Urothelium cell line (cell line): ENCODE data around the gene MMP8.
A peak's percentile ranks its signal among the peaks of the same experiment; 100 is the strongest.
"Not testable (repeated sequence)": the region's sequence is repeated elsewhere in the genome, so short reads cannot be mapped to it uniquely, and the experiment has no call there.

Source experiments
- DNase-seq: peaks from one replicate; pipeline ENCODE4 v3.0.0; 2011; ENCODE audit warnings: low spot score, mixed read lengths
- FAIRE-seq: peaks from 2 replicates; lab custom pipeline; 2011; peaks lifted over from hg19 to GRCh38; lab: Jason Lieb, UNC

Gene MMP8, protein sequence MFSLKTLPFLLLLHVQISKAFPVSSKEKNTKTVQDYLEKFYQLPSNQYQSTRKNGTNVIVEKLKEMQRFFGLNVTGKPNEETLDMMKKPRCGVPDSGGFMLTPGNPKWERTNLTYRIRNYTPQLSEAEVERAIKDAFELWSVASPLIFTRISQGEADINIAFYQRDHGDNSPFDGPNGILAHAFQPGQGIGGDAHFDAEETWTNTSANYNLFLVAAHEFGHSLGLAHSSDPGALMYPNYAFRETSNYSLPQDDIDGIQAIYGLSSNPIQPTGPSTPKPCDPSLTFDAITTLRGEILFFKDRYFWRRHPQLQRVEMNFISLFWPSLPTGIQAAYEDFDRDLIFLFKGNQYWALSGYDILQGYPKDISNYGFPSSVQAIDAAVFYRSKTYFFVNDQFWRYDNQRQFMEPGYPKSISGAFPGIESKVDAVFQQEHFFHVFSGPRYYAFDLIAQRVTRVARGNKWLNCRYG

DNA sequence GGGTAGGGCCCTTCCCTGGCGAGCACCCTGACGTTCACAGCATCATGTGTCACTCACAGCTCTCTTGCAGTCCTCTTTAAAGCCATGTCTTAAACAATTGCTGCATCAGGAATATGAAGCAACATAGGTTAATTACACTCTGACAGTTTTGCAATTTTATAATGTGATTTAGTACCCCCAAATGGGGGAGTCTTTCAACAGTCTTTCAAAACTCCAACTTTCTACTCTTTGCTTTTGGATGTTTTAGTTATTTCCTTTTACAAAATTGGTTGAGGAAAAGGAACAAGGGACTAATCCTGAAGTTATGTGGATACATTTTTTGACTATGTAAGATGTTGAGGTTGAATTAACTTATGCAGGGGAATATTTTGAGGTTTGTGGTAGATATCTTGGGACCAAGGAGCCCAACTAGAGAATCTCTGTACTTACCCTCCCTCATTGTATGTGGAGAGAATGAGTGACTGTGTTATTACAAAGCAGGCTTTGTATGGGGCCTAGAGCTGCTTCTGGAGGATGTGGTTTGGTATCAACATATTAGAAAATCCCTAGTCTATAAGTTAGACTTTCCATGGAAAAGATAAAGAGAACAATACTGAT, at the start of gene MMP8:
Gene MMP8 (minus strand): TSS at position 51 of the 597 bp plus-strand sequence. CDS start 99 bp downstream, outside the sequence.
- DNase-seq (no peak), FAIRE-seq (no peak)

DNA sequence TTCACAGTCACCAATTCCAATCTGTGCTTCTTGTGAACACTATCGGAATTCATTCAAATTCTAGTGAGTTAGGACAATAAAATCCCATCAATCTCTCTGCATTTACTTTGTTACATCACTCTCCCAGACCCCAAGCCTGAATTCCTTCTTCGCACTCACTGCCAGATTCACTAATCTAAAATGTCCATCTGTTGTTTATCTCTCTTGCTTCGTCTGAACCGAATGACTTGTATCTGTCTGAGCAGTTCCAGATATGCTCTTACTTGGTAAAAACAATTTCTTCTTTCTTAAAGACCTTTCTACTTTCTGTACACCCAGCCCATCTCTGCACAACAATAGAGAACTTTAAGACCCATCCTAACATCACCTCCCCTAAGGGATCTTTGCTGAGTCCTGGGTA, 48.6 kb upstream of the MMP8 start:
- DNase-seq (no peak), FAIRE-seq (no peak)

DNA sequence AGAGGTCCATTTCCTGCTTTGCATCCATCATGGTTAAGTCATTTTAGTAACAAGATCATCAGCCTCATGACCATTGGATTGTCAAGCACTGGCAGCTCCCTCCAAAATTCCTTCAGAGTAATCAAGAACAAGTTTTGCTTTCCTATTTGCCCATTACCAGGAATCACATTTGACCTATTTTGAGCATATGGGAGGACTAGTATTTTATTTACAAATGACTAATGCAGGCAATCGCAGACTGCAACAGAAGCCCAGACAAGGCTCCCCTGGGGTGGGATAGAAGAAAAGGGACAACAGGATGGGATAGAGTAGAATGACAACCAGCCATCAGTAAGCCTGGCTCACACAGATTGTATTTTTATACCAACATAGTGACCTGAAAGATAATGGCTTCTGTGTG, 46.6 kb upstream of the MMP8 start:
- DNase-seq (no peak), FAIRE-seq (no peak)

DNA sequence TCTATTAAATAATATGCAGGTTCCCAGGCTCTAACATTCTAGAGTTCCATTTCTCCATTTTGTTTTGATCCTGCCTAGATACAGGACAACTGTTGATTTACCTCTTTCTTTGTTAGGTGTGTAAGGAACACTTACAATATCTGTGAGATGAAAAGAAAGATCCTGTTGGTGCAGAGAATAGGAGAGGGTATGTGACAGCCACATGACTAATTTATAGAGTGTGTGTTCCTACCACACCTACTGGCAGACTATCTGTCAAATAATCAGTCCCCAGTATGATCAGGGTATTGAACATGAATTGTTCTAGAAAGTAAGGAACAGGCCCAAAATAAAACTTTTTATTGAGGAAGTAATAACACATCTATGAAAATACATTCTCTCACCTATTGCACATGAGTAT, 45.4 kb upstream of the MMP8 start:
- FAIRE-seq, result no peak

DNA sequence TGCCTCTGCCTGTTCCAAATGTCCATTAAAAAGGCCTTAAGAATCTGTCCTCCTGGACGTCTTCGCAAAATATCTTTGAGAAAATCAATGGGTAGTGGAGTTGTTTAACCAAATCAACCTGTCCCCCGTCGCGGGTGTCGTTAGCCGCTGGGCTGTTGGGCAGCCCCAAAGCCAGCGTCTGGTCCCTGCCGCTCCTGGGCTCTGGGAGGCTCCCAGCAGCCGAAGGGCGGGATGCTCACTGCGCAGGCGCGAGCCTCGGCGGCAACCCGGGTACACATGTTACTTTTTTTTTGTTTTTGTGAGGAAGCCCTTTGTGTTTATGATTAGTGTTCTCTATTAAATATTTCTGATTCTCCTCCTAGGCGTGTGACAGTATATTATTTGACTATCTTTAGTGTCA, 43.0 kb upstream of the MMP8 start:
- DNase-seq (no peak), FAIRE-seq (no peak)

More for the DNA sequence above, 45.4 kb upstream of the MMP8 start:
- DNase-seq, result no peak

- FAIRE-seq (no peak), DNase-seq (no peak)
Observed at GRCh38 chr11:102763440-102763839, 38.7 kb upstream of the MMP8 start.

DNA sequence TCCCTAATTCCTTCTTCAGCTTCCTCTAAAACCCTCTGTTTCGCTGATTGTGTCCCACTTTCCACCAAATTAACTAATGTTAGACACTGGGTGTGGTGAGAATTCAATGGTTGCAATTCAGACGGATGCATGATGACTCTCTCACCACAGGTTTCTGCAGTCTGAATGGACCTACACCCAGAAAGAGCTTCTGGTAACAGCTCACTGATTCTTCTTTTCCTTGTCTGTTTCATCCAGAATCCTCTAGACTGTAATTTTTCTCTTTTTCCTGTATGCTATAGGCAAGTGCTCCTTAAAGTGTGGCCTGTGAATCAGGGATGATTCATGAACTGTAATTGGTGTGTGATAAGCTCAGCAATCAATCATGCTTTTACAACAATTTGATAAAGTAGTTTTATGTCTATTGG, 37.6 kb upstream of the MMP8 start:
- FAIRE-seq (peak; percentile 32), DNase-seq (no peak)

GRCh38 chr11:102761646-102762238, 37.0 kb upstream of the MMP8 start:
- DNase-seq, result peak; percentile 35
- FAIRE-seq, result peak; percentile 91

DNA sequence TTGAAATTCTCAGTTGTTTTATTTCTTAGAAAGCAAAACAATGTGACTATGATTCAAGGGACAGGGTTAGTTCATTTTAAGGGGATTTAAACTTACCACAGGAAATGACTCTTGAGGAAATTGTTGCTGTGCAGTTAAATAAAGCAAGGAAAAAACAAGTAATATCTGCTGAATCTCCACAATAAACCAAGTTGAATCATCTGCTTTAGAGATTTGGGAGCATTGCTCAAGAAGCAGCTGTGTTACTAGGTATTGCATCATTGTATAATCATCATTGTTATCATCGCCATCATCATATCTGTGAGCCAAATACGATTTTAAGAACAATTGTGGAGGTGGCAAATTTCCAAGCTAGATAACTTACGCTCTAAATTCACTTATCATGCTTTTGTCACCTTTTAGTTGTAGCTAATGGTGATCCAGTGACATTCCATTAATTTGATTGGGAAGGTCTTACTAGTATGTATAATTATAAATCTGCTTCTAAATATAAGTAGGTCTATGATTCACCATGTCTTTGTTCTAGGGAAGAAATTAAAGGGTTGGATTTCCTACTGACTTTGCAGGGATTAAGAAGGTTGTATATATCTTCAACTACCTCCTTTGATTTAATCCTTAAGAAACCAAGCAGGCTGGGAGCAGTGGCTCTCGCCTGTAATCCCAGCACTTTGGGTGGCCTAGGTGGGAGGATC, 35.7 kb upstream of the MMP8 start:
- peak; percentile 71 for FAIRE-seq

DNA sequence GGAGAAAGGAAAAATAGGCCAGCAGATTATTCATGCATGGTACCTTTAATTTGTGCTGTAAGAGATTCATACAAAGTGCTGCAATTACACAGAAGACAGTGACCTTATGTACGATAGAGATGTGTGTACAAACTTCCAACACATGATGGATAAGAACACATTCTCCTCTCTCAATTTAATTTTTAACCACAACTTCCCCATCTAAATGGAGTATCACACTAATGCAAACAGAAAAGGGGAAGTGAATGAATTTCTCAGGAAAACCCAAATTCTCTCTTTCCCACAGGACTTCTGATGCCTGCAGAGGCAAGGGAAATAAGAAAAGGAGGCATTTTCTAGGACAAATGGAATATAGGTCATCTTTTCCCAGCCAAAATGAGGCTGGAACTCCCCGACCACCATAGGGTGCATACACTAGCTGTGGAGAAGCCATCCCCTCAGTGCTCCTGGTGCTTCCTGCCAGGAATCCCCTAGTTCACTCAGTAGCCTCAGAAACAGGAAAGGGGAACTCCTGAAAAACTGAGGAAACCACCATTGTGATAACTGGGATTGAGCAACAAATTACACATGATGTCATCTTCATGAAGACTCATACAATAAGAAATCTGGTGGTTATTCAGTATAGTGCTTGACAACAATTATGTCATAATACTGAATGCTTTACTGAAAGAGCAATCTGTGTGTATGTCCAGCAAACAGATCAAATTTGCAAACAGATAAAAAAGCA, 33.2 kb upstream of the MMP8 start:
- DNase-seq (no peak), FAIRE-seq (no peak)

More for the DNA sequence above, 35.7 kb upstream of the MMP8 start:
- peak; percentile 59 for DNase-seq

- no peak for FAIRE-seq
- no peak for DNase-seq
Observed at GRCh38 chr11:102753267-102753666, 28.5 kb upstream of the MMP8 start.

DNA sequence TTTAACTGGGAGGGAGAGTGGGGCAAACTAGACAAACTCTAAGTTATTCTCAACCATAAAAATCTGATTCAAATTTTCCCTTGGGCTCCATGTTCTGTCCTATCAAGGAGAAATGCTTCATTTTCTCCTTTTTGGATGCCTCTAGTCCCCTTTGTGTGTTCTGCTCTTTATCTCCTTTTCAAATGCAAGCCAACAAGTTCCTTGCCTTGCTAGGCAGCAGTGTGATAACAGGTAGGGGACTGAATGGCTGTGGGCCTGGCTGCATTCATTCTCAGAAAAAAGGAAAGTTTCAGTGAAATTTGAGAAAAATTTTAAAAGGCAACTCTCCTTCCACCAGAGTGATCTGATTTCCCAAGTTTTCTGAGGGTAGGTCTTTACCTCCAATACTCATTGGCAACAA, 26.9 kb upstream of the MMP8 start:
- FAIRE-seq (no peak), DNase-seq (no peak)

GRCh38 chr11:102749101-102749722, 24.5 kb upstream of the MMP8 start:
- no peak for DNase-seq
- no peak for FAIRE-seq

DNA sequence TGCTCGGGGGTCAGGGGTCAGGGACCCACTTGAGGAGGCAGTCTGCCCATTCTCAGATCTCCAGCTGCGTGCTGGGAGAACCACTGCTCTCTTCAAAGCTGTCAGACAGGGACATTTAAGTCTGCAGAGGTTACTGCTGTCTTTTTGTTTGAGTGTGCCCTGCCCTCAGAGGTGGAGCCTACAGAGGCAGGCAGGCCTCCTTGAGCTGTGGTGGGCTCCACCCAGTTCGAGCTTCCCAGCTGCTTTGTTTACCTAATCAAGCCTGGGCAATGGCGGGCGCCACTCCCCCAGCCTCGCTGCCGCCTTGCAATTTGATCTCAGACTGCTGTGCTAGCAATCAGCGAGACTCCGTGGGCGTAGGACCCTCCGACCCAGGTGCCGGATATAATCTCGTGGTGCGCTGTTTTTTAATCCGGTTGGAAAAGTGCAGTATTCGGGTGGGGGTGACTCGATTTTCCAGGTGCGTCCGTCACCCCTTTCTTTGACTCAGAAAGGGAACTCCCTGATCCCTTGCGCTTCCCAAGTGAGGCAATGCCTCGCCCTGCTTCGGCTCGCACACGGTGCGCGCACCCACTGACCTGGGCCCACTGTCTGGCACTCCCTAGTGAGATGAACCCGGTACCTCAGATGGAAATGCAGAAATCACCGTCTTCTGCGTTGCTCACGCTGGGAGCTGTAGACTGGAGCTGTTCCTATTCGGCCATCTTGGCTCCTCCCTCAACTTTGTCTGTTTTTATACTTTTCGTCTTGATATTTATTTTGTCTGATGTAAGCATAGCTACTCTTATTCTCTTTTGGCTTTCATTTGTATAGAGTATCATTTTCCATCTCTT, 22.2 kb upstream of the MMP8 start:
- not testable (repeated sequence) for DNase-seq

DNA sequence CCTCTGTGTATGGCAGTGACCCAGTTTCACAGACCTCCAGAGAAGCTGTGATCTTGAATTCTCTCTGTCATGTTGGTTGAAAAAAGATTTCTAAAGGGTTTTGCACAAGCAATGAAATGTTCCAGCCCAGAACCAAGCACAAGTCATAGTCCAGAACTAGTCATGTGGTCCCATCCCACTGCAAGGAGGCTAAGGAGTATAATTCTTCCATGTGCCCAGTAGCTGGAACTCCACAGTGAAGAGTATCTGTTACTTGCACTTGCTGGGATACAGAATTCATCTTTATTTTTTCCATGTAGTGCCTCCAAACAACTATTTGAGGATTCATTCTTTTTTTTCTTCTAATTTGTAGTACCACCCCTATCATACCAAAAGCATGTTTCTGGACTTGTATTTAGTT, 9.9 kb upstream of the MMP8 start:
- no peak for FAIRE-seq
- DNase-seq, result no peak

More for the DNA sequence above, 22.2 kb upstream of the MMP8 start:
- not testable (repeated sequence) for FAIRE-seq

DNA sequence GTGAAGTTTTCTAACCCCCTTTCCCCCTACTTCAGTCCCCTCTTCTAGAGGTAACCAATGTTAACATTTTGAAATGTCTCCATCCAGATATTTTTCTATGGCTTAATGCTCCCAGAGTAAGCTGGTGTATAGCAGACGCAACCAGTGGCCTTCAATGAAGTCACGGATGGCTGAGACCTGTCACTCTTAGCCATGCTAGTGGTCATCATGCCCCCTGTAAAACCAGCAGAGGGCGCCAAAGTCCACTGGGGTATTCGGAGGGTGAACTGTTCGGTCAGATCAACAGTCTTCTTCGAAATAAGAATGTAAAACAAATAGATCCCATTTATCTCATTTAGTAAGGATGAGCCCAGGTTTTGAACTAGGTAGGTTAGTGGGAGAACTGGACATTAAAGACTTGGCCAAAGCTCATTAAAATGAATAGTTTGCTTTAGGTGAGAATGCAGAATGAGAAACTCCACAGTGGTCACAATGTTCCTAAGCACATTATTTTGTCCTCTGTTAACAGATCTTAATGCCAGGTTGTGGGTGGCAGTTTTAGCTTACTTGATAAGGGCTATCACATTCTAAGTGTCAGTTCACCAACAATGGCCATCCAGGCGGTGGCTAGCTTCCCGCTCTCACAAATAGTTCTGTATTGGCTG, 8.6 kb upstream of the MMP8 start:
- DNase-seq (peak; percentile 76), FAIRE-seq (no peak)

- not testable (repeated sequence) for DNase-seq
- peak; percentile 100 for FAIRE-seq
Observed at GRCh38 chr11:102730944-102731343, 6.2 kb upstream of the MMP8 start.
